Measurements from ENCODE around the gene MLIP. TPM values are rescaled to one million over a fixed set of nuclear protein-coding genes. Genes with fewer than 3 reads are reported as not detected.

The MLIP gene
- total RNA-seq, 4 donors from 2014 or later, result 0.54 to 0.62 TPM; not detected in 2

DNA sequence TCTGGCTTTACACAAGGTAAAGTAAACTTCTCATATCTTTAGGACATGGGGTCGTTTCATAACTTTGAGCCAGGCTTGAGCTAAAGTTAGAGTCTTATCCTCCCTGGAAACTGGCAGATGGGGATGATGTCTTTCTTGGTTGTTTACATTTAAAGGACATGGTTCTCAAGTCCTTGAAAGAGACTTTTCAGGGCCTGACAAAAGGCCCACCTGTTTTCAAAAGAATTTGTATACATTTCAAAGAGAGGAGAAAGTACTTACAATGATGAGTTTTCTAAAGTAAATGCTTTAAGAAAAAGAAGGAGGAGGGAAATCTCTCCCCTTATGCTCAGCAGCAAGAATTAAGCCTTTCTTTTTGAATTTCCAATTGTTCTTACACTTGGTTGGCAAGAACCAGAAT lies 151.3 kb downstream of the MLIP start:
- Histone ChIP-seq H3K9me3 (no peaks in the 10 kb centered on the region), H3K4me3 (no peak overlapping the region), H3K27me3 (no peaks in the 10 kb centered on the region), H3K4me1 (no peaks in the 10 kb centered on the region), H3K36me3 (no peaks in the 10 kb centered on the region), H3K27ac (no peak overlapping the region)
- WGBS, 2 donors (ENCODE audit: low coverage in 1 of 2), result 31 to 33% methylated on average over 1 of the region's 1 CpG
- no peak for ATAC-seq
- TF ChIP-seq, protein P1, sequence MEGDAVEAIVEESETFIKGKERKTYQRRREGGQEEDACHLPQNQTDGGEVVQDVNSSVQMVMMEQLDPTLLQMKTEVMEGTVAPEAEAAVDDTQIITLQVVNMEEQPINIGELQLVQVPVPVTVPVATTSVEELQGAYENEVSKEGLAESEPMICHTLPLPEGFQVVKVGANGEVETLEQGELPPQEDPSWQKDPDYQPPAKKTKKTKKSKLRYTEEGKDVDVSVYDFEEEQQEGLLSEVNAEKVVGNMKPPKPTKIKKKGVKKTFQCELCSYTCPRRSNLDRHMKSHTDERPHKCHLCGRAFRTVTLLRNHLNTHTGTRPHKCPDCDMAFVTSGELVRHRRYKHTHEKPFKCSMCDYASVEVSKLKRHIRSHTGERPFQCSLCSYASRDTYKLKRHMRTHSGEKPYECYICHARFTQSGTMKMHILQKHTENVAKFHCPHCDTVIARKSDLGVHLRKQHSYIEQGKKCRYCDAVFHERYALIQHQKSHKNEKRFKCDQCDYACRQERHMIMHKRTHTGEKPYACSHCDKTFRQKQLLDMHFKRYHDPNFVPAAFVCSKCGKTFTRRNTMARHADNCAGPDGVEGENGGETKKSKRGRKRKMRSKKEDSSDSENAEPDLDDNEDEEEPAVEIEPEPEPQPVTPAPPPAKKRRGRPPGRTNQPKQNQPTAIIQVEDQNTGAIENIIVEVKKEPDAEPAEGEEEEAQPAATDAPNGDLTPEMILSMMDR (IDR thresholded peaks at IDR 0.05), result no peak
- TF ChIP-seq EP300 (IDR thresholded peaks at IDR 0.05) (no peak), POLR2A (IDR thresholded peaks at IDR 0.05) (no peak), POLR2AphosphoS5 (IDR thresholded peaks at IDR 0.05) (no peak)

DNA sequence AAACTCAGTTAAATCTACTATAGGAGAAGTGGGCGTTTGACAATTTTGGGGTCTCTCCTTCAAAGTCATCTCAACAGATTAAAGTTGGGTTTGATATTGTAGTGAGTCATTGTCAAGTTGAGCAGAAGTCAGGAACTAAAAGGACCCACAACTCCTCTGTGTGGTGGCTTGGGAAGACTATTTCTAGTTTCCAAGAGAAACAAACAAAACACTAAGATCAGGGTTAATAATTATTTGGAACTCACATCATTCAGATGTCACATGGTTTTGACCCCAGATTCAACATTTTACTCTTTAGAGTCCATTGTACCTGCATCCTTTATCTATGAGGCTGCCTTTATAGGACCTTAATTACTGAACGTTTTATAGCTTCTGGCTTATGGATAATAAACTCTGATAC lies 151.7 kb downstream of the MLIP start:
- Histone ChIP-seq H3K27me3 (no peaks in the 10 kb centered on the region), H3K36me3 (no peaks in the 10 kb centered on the region), H3K27ac (no peak overlapping the region), H3K4me3 (no peak overlapping the region), H3K4me1 (no peaks in the 10 kb centered on the region), H3K9me3 (no peaks in the 10 kb centered on the region)
- 50% methylated on average over 1 to 2 of the region's 2 CpGs for WGBS, 2 donors (ENCODE audit: low coverage in 1 of 2)
- no peak for ATAC-seq
- TF ChIP-seq POLR2A (IDR thresholded peaks at IDR 0.05), result no peak
- TF ChIP-seq, protein P1 (IDR thresholded peaks at IDR 0.05), result no peak
- no peak for TF ChIP-seq EP300 (IDR thresholded peaks at IDR 0.05)
- TF ChIP-seq POLR2AphosphoS5 (IDR thresholded peaks at IDR 0.05), result no peak

DNA sequence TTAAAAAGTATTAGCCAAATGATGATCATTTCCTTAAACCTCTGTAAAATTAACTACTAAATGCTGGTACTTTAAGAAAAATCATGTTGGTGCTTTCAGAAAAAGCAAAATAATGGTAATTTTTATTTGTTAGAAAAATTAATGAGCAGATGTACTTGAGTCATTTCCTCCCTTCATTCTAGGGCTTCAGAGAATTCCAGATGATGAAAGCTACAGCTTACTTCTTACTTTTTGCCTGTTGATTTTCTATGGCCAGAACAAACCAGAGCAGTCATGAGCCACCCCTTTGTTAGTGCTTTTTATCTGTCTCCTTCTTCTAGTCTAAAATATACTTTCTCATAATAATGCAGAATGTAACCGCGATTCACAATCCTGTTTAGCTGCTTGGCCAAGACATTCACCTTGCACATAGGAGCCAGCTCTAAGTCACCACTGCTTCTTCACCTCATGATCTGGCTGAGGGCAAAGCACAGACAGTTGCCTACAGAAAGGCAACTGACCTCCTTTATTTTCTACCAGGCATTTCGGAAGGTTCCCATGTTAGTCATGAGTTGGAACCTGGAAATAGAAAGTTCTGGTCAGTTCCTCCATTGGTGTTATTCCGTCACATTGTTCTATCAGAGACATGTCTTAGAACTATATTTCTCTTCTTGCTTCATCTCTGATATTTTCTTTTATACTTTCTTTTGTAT lies 153.5 kb downstream of the MLIP start:
- WGBS, 2 donors (ENCODE audit: low coverage in 1 of 2), result 77 to 100% methylated on average over 1 to 4 of the region's 4 CpGs
- ATAC-seq, result no peak

DNA sequence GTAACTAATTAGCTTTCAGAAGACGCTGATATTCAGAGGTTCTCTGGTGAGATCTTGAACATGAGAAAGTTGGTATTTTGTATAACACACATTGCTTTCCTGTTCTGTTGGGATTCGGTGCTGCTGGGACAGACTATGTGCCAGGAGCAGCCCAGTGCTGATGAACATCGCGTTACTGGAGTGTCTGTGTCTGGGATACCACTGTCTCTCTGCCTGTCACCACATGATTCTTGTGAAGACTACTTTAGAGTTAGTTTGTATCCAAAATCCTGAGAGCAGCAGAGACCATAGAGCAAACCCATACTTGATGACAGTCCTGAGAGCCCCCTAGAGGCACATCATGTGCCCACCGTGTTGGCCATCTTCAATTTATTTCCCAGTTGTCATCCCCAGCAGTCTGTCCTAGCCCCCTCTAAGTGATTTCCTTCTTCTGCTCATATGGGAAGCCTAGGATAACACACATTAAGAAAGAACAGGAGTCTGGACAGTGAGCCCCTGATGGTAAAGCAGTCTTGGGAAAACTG lies 155.2 kb downstream of the MLIP start:
- Histone ChIP-seq H3K4me1 (no peaks in the 10 kb centered on the region), H3K27ac (no peak overlapping the region), H3K36me3 (no peaks in the 10 kb centered on the region), H3K27me3 (no peaks in the 10 kb centered on the region), H3K9me3 (no peaks in the 10 kb centered on the region), H3K4me3 (no peak overlapping the region)
- TF ChIP-seq, protein P1 (IDR thresholded peaks at IDR 0.05), result no peak
- TF ChIP-seq POLR2AphosphoS5 (IDR thresholded peaks at IDR 0.05), result no peak
- no peak for TF ChIP-seq POLR2A (IDR thresholded peaks at IDR 0.05)
- TF ChIP-seq EP300 (IDR thresholded peaks at IDR 0.05), result no peak
- no peak for ATAC-seq
- 83 to 100% methylated on average over 1 to 5 of the region's 5 CpGs for WGBS, 2 donors (ENCODE audit: low coverage in 1 of 2)

More for the DNA sequence above, 153.5 kb downstream of the MLIP start:
- Histone ChIP-seq H3K9me3 (no peaks in the 10 kb centered on the region), H3K27me3 (no peaks in the 10 kb centered on the region), H3K36me3 (no peaks in the 10 kb centered on the region), H3K27ac (no peak overlapping the region), H3K4me3 (no peak overlapping the region), H3K4me1 (no peaks in the 10 kb centered on the region)
- TF ChIP-seq POLR2AphosphoS5 (IDR thresholded peaks at IDR 0.05) (no peak), POLR2A (IDR thresholded peaks at IDR 0.05) (no peak), EP300 (IDR thresholded peaks at IDR 0.05) (no peak)
- TF ChIP-seq, protein P1 (IDR thresholded peaks at IDR 0.05), result no peak

DNA sequence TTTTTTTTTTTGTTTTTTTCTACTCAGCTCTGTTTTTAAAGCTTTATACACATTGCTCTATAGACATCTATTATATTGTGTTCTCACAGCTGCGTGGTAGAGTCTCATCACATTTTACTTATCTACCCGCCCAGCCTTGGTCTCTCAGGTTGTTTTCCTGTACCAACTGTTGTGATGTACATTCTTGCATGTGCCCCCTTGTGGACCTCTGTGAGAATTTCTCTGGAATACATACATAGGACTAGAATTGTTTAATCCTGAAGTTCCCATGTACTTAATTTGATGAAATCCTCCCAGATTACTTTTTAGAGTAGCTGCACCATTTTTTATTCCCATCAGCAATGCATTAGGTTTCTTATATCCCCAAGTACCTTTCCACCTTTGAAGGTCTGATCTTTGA lies 156.6 kb downstream of the MLIP start:
- Histone ChIP-seq H3K4me3 (no peak overlapping the region), H3K27ac (no peak overlapping the region), H3K27me3 (no peaks in the 10 kb centered on the region), H3K36me3 (no peaks in the 10 kb centered on the region), H3K9me3 (no peaks in the 10 kb centered on the region), H3K4me1 (no peaks in the 10 kb centered on the region)
- TF ChIP-seq, protein P1 (IDR thresholded peaks at IDR 0.05), result peak in 1 of 4 experiments; percentile 43
- TF ChIP-seq EP300 (IDR thresholded peaks at IDR 0.05) (no peak), POLR2A (IDR thresholded peaks at IDR 0.05) (no peak)
- ATAC-seq, result no peak
- 72 to 78% methylated on average over 2 of the region's 2 CpGs for WGBS, 2 donors (ENCODE audit: low coverage in 1 of 2)

All from gastroesophageal sphincter (tissue), 4 donors.